ENCODE results near the gene FAM168A.
"Not testable (repeated sequence)": the region's sequence is repeated elsewhere in the genome, so short reads cannot be mapped to it uniquely, and the experiment has no call there.

FAM168A gene

GRCh38 chr11:73513707-73514106 is 84.2 kb downstream of the FAM168A start:
- DNase-seq: no peak

- no peak for DNase-seq
Observed at GRCh38 chr11:73510877-73511276, 87.0 kb downstream of the FAM168A start.

- no peak for DNase-seq
Observed at GRCh38 chr11:73510106-73510505, 87.8 kb downstream of the FAM168A start.

- DNase-seq: no peak
Observed at GRCh38 chr11:73509188-73509587, 88.7 kb downstream of the FAM168A start.

GRCh38 chr11:73508243-73509176 is 89.4 kb downstream of the FAM168A start:
- DNase-seq: no peak

- no peak for DNase-seq
Observed at GRCh38 chr11:73507086-73507485, 90.8 kb downstream of the FAM168A start.

GRCh38 chr11:73506038-73506437 is 91.9 kb downstream of the FAM168A start:
- no peak for DNase-seq

GRCh38 chr11:73498343-73498742 is 99.6 kb downstream of the FAM168A start:
- DNase-seq: no peak

- no peak for DNase-seq
Observed at GRCh38 chr11:73496134-73496533, 101.8 kb downstream of the FAM168A start.

- no peak for DNase-seq
Observed at GRCh38 chr11:73495731-73496130, 102.2 kb downstream of the FAM168A start.

- DNase-seq: no peak
Observed at GRCh38 chr11:73493956-73494598, 103.8 kb downstream of the FAM168A start.

GRCh38 chr11:73481626-73482025 is 116.3 kb downstream of the FAM168A start:
- DNase-seq: no peak

- peak in 1 of 3 donors; percentile 50 for DNase-seq
Observed at GRCh38 chr11:73480677-73481076, 117.2 kb downstream of the FAM168A start.

- peak in 2 of 3 donors; percentile 24 to 42 for DNase-seq
Observed at GRCh38 chr11:73478737-73479347, 119.1 kb downstream of the FAM168A start.

- no peak for DNase-seq
Observed at GRCh38 chr11:73477518-73477917, 120.4 kb downstream of the FAM168A start.

- peak; percentile 54 to 70 (median 68) for DNase-seq
Observed at GRCh38 chr11:73475549-73476095, 122.3 kb downstream of the FAM168A start.

GRCh38 chr11:73473252-73473651 is 124.7 kb downstream of the FAM168A start:
- DNase-seq: no peak

- DNase-seq: not testable (repeated sequence)
Observed at GRCh38 chr11:73470036-73470612, 127.8 kb downstream of the FAM168A start.

- DNase-seq: no peak
Observed at GRCh38 chr11:73469401-73469800, 128.5 kb downstream of the FAM168A start.

GRCh38 chr11:73468590-73469161 is 129.2 kb downstream of the FAM168A start:
- DNase-seq: no peak

- DNase-seq: peak; percentile 50 to 58 (median 56)
Observed at GRCh38 chr11:73467505-73467904, 130.4 kb downstream of the FAM168A start.

GRCh38 chr11:73466643-73467042 is 131.3 kb downstream of the FAM168A start:
- DNase-seq: peak; percentile 88 to 93 (median 93)
